Smooth muscle cell (in vitro differentiated cells): ENCODE data around the gene ARHGAP12. TPM values are rescaled to one million over a fixed set of nuclear protein-coding genes. Genes with fewer than 3 reads are reported as not detected.

Experiments
- DNase-seq: peaks from one replicate; lab custom pipeline; 2025; ENCODE audit not compliant: unreplicated experiment; lab: John Stamatoyannopoulos, UW
- H2AFZ ChIP-seq: fragments of 200-600 bp; sonication (generic); 2 replicates; pipeline ENCODE4 v1.6.0; 2016; ENCODE audit warnings: antibody characterized with exemption, low read depth, mild to moderate bottlenecking
- H3F3A ChIP-seq: fragments of 200-600 bp; sonication (generic); 2 replicates; pipeline ENCODE4 v1.6.0; 2017; ENCODE audit warnings: antibody characterized with exemption, low read depth
- H3K27ac ChIP-seq: fragments of 200-600 bp; sonication (generic); 2 replicates; pipeline ENCODE4 v1.5.1; 2016; ENCODE audit warnings: low read depth, mild to moderate bottlenecking
- H3K27me3 ChIP-seq: fragments of 200-600 bp; sonication (generic); 2 replicates; pipeline ENCODE4 v1.6.1; 2016; ENCODE audit warnings: low read depth, mild to moderate bottlenecking
- H3K36me3 ChIP-seq: fragments of 200-600 bp; sonication (generic); 2 replicates; pipeline ENCODE4 v1.5.1; 2016; ENCODE audit warnings: low read depth
- H3K4me1 ChIP-seq: fragments of 200-600 bp; sonication (generic); 2 replicates; pipeline ENCODE4 v1.5.1; 2016; ENCODE audit warnings: low read depth
- H3K4me2 ChIP-seq: fragments of 200-600 bp; sonication (generic); 2 replicates; pipeline ENCODE4 v1.6.0; 2016; ENCODE audit warnings: mild to moderate bottlenecking
- H3K4me3 ChIP-seq: fragments of 200-600 bp; sonication (generic); 2 replicates; pipeline ENCODE4 v1.5.1; 2016; ENCODE audit warnings: mild to moderate bottlenecking
- H3K79me2 ChIP-seq: fragments of 200-600 bp; sonication (generic); 2 replicates; pipeline ENCODE4 v1.6.0; 2016; ENCODE audit warnings: low read depth, mild to moderate bottlenecking
- H3K9ac ChIP-seq: fragments of 200-600 bp; sonication (generic); 2 replicates; pipeline ENCODE4 v1.6.0; 2016; ENCODE audit warnings: low read depth
- H3K9me3 ChIP-seq: fragments of 200-600 bp; sonication (generic); replicated peaks from 2 replicates; pipeline ENCODE4 v1.5.1; 2016; ENCODE audit warnings: low read depth
- H4K20me1 ChIP-seq: fragments of 200-600 bp; sonication (generic); 2 replicates; pipeline ENCODE4 v1.6.0; 2016; ENCODE audit warnings: low read depth
- WGBS: methylation state at CpG from one replicate; pipeline ENCODE4 v1.1.7; 2016; ENCODE audit warnings: low lambda C conversion rate; 5-methylcytosine and 5-hydroxymethylcytosine counted together
- polyA plus RNA-seq: library from polyadenylated mRNA; unstranded; fragments of >200 nt; fragmentation: Nextera tagmentation; extraction: Ambion mirVana; gene quantifications from 2 replicates; pipeline ENCODE4 v1.2.1, GENCODE V29; 2016
- total RNA-seq: library from RNA; depleted of rRNA; stranded (reverse); fragments of >200 nt; gene quantifications from 2 replicates; pipeline ENCODE4 v1.2.3, GENCODE V29; 2014
- TF ChIP-seq, protein P1 (sequence below): fragments of 200-600 bp; sonication (generic); IDR thresholded peaks from 2 replicates; pipeline ENCODE4 v1.5.1; 2017; ENCODE audit warnings: borderline replicate concordance, mild to moderate bottlenecking, antibody characterized with exemption; ENCODE audit not compliant: insufficient read depth, poor library complexity, severe bottlenecking

The ARHGAP12 gene
- total and polyA plus RNA-seq, 2 experiments from 2014 or later: 14.5 to 46.2 TPM

DNA sequence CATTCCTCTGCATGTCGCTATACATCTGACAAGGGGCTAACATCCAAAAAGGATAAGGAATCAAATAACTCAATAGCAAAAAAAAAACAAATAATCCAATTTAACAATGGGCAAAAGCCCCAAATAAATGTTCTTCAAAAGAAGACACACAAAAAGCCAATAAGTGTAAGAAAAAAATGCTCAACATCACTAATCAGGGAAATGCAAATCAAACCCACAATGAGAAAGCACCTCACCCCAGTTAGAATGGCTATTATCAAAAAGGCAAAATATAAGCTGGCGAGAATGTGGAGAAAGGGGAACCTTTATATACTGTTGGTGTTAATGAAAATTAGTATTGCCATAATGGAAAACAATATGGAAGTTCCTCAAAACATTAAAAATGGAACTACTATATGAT is 14.3 kb downstream of the ARHGAP12 start:
- no peak overlapping the region for H3K9ac ChIP-seq
- no peaks in the 10 kb centered on the region for H3F3A ChIP-seq
- TF ChIP-seq, protein P1, sequence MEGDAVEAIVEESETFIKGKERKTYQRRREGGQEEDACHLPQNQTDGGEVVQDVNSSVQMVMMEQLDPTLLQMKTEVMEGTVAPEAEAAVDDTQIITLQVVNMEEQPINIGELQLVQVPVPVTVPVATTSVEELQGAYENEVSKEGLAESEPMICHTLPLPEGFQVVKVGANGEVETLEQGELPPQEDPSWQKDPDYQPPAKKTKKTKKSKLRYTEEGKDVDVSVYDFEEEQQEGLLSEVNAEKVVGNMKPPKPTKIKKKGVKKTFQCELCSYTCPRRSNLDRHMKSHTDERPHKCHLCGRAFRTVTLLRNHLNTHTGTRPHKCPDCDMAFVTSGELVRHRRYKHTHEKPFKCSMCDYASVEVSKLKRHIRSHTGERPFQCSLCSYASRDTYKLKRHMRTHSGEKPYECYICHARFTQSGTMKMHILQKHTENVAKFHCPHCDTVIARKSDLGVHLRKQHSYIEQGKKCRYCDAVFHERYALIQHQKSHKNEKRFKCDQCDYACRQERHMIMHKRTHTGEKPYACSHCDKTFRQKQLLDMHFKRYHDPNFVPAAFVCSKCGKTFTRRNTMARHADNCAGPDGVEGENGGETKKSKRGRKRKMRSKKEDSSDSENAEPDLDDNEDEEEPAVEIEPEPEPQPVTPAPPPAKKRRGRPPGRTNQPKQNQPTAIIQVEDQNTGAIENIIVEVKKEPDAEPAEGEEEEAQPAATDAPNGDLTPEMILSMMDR: no peak
- H3K36me3 ChIP-seq: no peaks in the 10 kb centered on the region
- 99% methylated on average over 2 of the region's 2 CpGs for WGBS
- no peak for DNase-seq
- H3K4me3 ChIP-seq: no peak overlapping the region
- no peak overlapping the region for H2AFZ ChIP-seq
- no peak overlapping the region for H3K27ac ChIP-seq
- no peaks in the 10 kb centered on the region for H3K4me1 ChIP-seq
- peaks cover 100% of the 10 kb centered on the region for H4K20me1 ChIP-seq
- no peaks in the 10 kb centered on the region for H3K9me3 ChIP-seq
- peaks cover 97% of the 10 kb centered on the region for H3K79me2 ChIP-seq
- no peak overlapping the region for H3K4me2 ChIP-seq
- no peaks in the 10 kb centered on the region for H3K27me3 ChIP-seq

DNA sequence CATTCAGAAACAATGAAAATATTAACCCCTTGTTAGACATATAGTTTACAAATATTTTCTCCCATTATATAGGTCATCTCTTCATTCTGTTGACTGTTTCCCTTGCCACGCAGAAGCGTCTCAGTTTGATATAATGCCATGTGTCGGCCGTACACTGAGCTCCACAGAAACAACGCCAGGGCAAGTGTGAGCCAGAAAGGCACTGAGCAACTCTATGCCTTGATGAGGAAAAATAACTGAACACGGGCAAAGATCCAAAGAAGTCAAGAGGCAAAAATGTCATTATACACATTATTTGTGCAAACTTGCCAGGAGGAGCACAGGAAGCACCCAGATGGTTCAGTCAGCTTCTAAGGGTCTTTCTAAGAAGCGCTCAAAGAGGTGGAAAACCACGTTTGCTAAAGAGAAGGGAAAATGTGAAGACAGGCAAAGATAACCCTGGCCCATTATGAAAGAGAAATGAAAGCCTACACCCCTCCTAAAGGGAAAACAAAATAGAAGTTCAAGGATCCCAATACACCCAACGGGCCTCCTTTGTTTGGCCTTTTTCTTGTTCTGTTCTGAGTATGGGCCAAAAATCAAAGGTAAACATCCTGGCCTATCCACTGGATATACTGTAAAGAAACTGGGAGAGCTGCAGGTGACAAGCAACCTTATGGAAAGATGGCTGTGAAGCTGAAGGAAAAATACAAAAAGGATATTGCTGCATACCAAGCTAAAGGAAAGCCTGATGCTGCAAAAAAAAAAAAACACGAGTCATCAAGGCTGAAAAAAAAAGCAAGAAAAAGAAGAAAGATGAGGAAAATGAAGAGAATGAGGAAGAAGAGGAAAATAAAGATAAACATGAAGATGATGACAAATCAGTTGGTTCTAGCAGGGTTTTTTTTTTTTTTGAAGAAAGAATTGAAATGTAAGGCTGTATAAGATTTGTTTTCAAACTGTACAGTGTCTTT is 15.5 kb downstream of the ARHGAP12 start:
- Histone ChIP-seq H3K9me3 (no peaks in the 10 kb centered on the region), H3K4me1 (no peaks in the 10 kb centered on the region), H3K79me2 (peaks cover 92% of the 10 kb centered on the region), H3K27me3 (no peaks in the 10 kb centered on the region), H4K20me1 (peaks cover 99% of the 10 kb centered on the region), H3K4me2 (peak overlapping the region; percentile 27), H3K9ac (no peak overlapping the region), H2AFZ (no peak overlapping the region), H3K36me3 (no peaks in the 10 kb centered on the region), H3K27ac (no peak overlapping the region), H3K4me3 (no peak overlapping the region), H3F3A (no peaks in the 10 kb centered on the region)
- DNase-seq: no peak
- TF ChIP-seq, protein P1: no peak
- WGBS: 76% methylated on average over 10 of the region's 10 CpGs

DNA sequence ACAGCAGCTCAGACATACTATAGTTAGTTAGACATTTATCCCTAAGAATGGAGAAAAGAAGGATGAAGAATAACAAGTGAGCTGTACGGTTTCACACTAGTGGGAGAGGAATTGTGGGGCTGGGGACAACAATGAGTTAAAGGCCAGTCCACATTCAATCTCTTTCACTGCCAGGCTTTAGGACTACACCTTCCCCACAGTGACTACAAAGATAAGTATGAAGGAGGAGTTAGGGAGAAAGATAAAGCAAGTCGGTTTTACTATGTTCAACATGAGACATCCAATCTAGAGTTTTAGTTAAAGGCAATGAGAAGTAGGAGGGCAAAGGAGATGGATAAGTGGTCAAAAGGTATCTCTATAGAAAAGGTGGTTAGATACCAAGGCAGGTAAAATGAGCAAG is 16.3 kb downstream of the ARHGAP12 start:
- Histone ChIP-seq H3K4me3 (no peak overlapping the region), H3K9ac (no peak overlapping the region), H3K79me2 (peaks cover 91% of the 10 kb centered on the region), H2AFZ (no peak overlapping the region), H3F3A (no peaks in the 10 kb centered on the region), H3K4me1 (no peaks in the 10 kb centered on the region), H3K36me3 (no peaks in the 10 kb centered on the region), H3K9me3 (no peaks in the 10 kb centered on the region), H3K27me3 (no peaks in the 10 kb centered on the region), H3K4me2 (peak overlapping the region; percentile 27), H4K20me1 (peaks cover 97% of the 10 kb centered on the region), H3K27ac (no peak overlapping the region)
- 36% methylated on average over 2 of the region's 2 CpGs for WGBS
- TF ChIP-seq, protein P1: no peak
- no peak for DNase-seq
